ENCODE measurements around the gene NEU2.

The NEU2 gene

GRCh38 chr2:233081731-233082221 is 49.3 kb downstream of the NEU2 start:
- TF ChIP-seq, protein P1, sequence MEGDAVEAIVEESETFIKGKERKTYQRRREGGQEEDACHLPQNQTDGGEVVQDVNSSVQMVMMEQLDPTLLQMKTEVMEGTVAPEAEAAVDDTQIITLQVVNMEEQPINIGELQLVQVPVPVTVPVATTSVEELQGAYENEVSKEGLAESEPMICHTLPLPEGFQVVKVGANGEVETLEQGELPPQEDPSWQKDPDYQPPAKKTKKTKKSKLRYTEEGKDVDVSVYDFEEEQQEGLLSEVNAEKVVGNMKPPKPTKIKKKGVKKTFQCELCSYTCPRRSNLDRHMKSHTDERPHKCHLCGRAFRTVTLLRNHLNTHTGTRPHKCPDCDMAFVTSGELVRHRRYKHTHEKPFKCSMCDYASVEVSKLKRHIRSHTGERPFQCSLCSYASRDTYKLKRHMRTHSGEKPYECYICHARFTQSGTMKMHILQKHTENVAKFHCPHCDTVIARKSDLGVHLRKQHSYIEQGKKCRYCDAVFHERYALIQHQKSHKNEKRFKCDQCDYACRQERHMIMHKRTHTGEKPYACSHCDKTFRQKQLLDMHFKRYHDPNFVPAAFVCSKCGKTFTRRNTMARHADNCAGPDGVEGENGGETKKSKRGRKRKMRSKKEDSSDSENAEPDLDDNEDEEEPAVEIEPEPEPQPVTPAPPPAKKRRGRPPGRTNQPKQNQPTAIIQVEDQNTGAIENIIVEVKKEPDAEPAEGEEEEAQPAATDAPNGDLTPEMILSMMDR (IDR thresholded peaks at IDR 0.05) = no peak

GRCh38 chr2:233082222-233082930 is 49.9 kb downstream of the NEU2 start:
- TF ChIP-seq, protein P1 (IDR thresholded peaks at IDR 0.05) = no peak

DNA sequence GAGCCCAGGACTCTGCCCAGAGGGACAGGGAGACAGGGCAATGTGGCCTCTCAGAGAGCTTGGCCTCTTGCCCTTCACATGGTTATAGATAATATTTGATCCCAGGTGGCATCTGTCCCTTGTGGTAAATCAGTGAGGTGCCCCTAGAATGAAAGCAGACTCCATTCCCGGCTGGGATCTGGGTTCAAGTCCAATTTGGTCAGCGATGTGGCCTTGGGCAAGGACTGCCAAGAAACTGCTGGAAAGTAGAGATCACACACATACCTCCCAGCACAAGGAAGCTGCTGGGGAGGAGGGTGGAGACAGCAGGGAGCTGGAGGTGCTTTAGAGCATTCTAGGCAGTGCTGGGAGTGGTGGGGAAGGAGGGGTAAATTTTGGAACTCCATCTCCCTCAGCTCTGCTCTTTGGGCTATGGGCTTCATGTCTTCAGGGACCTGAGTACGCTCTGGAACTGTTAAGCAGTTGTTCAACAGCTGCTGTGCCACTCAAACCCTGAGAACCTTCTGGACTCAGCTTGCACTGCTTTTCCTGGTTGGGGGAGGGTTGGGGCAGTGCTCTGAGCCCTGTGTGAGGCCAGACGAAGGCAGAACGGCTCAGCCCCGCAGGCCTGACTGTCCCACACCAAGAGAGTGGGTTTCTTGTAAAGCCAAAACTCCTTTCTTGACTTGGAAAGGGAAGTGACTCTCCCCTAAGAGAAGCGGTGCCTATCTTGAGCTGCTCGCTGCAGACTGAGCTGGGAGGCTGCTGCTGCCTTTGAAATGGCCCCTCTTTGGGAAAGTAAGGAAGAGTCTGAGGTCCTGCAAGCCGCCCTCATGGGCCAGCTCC is 50.7 kb downstream of the NEU2 start:
- TF ChIP-seq, protein P1 (IDR thresholded peaks at IDR 0.05) = no peak

- TF ChIP-seq, protein P1 (IDR thresholded peaks at IDR 0.05) = no peak
Measured at GRCh38 chr2:233083782-233084181, 51.3 kb downstream of the NEU2 start.

DNA sequence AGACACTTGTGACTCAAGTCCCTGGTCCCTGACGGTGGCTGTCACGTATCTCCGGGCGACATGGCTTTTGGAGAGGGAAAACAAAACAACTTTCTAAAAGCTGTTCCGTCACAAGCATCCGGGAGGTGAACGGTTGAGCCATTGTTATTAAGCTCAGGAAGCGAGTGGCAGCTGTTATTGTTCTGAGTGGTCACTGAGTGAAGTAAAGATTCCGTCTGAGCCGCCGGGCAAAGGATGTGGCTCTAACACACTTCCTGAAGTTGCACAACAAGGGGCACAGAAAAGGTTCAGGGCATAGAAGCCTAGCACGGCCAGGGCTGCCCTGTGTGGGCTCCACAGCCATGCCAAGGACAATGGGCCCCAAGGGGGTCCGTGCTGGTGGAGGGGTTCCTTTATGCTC is 52.0 kb downstream of the NEU2 start:
- TF ChIP-seq, protein P1 (IDR thresholded peaks at IDR 0.05) = no peak

All from LNCAP (cell line).